ENCODE data around the gene KRT5.

- TF ChIP-seq CTCF (IDR thresholded peaks at IDR 0.05; ENCODE audit: insufficient read depth, low read length) = no peak
- TF ChIP-seq, protein P1, sequence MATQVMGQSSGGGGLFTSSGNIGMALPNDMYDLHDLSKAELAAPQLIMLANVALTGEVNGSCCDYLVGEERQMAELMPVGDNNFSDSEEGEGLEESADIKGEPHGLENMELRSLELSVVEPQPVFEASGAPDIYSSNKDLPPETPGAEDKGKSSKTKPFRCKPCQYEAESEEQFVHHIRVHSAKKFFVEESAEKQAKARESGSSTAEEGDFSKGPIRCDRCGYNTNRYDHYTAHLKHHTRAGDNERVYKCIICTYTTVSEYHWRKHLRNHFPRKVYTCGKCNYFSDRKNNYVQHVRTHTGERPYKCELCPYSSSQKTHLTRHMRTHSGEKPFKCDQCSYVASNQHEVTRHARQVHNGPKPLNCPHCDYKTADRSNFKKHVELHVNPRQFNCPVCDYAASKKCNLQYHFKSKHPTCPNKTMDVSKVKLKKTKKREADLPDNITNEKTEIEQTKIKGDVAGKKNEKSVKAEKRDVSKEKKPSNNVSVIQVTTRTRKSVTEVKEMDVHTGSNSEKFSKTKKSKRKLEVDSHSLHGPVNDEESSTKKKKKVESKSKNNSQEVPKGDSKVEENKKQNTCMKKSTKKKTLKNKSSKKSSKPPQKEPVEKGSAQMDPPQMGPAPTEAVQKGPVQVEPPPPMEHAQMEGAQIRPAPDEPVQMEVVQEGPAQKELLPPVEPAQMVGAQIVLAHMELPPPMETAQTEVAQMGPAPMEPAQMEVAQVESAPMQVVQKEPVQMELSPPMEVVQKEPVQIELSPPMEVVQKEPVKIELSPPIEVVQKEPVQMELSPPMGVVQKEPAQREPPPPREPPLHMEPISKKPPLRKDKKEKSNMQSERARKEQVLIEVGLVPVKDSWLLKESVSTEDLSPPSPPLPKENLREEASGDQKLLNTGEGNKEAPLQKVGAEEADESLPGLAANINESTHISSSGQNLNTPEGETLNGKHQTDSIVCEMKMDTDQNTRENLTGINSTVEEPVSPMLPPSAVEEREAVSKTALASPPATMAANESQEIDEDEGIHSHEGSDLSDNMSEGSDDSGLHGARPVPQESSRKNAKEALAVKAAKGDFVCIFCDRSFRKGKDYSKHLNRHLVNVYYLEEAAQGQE (IDR thresholded peaks at IDR 0.05; ENCODE audit: insufficient replicate concordance, low read depth) = no peak
- no peak for TF ChIP-seq SPI1 (IDR thresholded peaks at IDR 0.05; ENCODE audit: borderline replicate concordance, low read depth)
- TF ChIP-seq POLR2AphosphoS5 (IDR thresholded peaks at IDR 0.05; ENCODE audit: low read depth) = no peak
- TF ChIP-seq GABPA (IDR thresholded peaks at IDR 0.05; ENCODE audit: low read depth) = no peak
Observed at GRCh38 chr12:52497975-52498374, 22.2 kb downstream of the KRT5 start.

Measured in HL-60 (cell line).